MM.1S (cell line): ENCODE results near the gene LEF1.

ENCODE experiments used
- CTCF ChIP-seq: fragments of 300-600 bp; sonication (generic); IDR thresholded peaks from 2 replicates; pipeline ENCODE4 v1.5.1; 2016; ENCODE audit warnings: antibody characterized with exemption, low read length, mixed read lengths
- EZH2 ChIP-seq: fragments of 300-600 bp; sonication (generic); optimal IDR thresholded peaks from 2 replicates; pipeline ENCODE3; 2017; ENCODE audit warnings: low read depth, mild to moderate bottlenecking, antibody characterized with exemption, low read length, mixed read lengths

GRCh38 chr4:108007984-108008383 lies 160.7 kb downstream of the LEF1 start:
- TF ChIP-seq CTCF (no peak), EZH2 (no peak)
